ENCODE data around the gene TRHDE. TPM values are rescaled to one million over a fixed set of nuclear protein-coding genes. Genes with fewer than 3 reads are reported as not detected.
"Not testable (repeated sequence)": the region's sequence is repeated elsewhere in the genome, so short reads cannot be mapped to it uniquely, and the experiment has no call there.

The TRHDE gene
- total RNA-seq, 1 experiment from 2014 or later, result 0.26 TPM

DNA sequence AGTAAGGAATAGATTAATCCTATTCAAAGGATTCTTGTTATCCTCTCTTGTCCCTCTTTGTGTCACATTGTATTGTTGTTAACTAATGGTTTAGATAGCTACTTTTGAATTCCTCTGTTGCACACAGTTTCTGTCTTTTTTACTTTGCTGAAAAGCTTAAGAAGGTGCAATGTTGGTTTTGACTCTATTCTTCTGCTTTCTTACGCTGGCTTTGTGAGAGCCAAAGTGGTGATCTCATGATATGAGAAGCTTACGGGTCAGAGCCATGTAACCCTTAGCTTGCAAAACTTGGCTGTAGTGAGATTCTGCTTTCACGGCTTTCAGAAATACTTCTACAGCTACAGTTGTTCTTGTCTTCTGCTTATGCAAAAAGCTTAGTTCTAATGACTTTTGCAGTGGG is 239.7 kb downstream of the TRHDE start:
- H3K4me1 ChIP-seq, result no peaks in the 10 kb centered on the region; the same call in 1 of the 2 replicates
- no peaks in the 10 kb centered on the region for H3K36me3 ChIP-seq
- H3K4me3 ChIP-seq, result no peak overlapping the region
- no peaks in the 10 kb centered on the region for H3K9me3 ChIP-seq (replicated peaks)
- H3K27ac ChIP-seq, result no peak overlapping the region
- no peaks in the 10 kb centered on the region for H3K27me3 ChIP-seq
- DNase-seq, result no peak

DNA sequence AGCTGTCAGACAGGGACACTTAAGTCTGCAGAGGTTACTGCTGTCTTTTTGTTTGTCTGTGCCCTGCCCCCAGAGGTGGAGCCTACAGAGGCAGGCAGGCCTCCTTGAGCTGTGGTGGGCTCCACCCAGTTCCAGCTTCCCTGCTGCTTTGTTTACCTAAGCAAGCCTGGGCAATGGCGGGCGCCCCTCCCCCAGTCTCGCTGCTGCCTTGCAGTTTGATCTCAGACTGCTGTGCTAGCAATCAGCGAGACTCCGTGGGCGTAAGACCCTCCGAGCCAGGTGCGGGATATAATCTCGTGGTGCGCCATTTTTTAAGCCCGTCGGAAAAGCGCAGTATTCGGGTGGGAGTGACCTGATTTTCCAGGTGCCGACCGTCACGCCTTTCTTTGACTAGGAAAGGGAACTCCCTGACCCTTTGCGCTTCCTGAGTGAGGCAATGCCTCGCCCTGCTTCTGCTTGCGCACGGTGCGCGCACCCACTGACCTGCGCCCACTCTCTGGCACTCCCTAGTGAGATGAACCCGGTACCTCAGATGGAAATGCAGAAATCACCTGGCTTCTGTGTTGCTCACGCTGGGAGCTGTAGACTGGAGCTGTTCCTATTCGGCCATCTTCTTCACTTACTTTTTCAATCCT is 248.0 kb downstream of the TRHDE start:
- H3K27me3 ChIP-seq; H3K9me3 ChIP-seq (replicated peaks); H3K27ac ChIP-seq; H3K4me1 ChIP-seq; H3K36me3 ChIP-seq; H3K4me3 ChIP-seq; DNase-seq: not testable (repeated sequence)

DNA sequence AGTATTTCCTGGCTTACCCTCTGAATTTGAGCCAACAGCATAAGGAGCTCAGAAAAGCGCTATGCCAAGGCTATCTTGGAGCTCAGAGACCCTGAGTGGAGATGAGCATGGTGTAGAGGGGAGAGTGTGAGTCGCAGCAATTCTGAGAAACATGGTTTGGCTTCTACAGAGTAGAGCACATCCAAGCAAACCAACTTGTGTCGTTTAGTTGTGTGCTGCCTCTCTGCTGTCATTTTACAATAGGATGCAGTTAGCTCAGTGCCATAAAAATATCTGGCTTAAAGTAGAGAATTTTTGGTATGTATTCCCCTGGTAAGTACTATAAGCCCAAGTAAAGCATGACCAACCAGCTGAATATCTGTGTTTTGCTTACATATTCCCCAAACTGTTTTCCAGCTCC is 249.2 kb downstream of the TRHDE start:
- no peaks in the 10 kb centered on the region for H3K36me3 ChIP-seq
- no peak for DNase-seq
- H3K4me3 ChIP-seq, result no peak overlapping the region
- no peaks in the 10 kb centered on the region for H3K9me3 ChIP-seq (replicated peaks)
- no peaks in the 10 kb centered on the region for H3K4me1 ChIP-seq
- no peak overlapping the region for H3K27ac ChIP-seq
- H3K27me3 ChIP-seq, result no peaks in the 10 kb centered on the region

DNA sequence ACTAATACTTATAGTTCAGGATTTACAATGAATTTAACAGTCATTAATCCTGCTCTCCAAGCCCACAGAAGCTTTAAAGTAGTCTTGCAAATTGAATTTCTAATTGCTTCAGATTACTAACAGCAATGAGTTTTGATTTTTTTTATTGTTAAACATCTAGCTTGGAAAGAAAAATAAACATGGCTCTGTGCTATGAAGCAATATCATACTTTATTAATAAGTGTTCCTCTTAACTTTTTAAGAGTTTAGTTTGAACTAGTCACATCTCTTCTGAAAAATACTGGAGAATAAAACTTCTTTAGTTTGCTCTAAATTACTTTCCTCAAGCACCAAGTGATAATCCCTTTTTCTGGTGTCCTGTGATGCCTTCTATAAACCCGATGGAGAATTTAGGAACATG is 250.2 kb downstream of the TRHDE start:
- DNase-seq, result no peak
- H3K27ac ChIP-seq, result no peak overlapping the region
- H3K9me3 ChIP-seq (replicated peaks), result no peaks in the 10 kb centered on the region
- H3K4me1 ChIP-seq, result no peaks in the 10 kb centered on the region
- no peaks in the 10 kb centered on the region for H3K36me3 ChIP-seq
- H3K4me3 ChIP-seq, result no peak overlapping the region
- no peaks in the 10 kb centered on the region for H3K27me3 ChIP-seq

DNA sequence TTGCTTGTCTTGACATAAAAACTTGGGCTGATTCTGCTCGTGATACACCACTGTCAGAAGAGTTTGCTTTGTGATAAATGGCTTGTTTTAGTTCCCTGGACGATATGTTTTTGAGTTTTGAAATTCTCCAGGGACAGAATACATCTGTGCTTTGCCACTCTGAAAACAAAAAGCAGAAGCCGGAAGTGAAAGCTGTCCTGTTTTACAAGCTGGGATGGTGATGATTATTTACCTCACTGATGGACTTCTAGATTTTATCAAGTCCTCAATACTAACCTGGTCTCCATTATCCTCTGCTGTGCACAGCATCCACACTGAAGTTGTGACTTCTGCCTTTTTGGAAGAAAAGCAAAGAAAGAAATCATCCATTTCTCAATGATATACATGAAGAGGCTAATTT is 251.6 kb downstream of the TRHDE start:
- H3K27me3 ChIP-seq, result no peaks in the 10 kb centered on the region
- H3K27ac ChIP-seq, result no peak overlapping the region
- no peaks in the 10 kb centered on the region for H3K36me3 ChIP-seq
- no peaks in the 10 kb centered on the region for H3K4me1 ChIP-seq
- DNase-seq, result no peak
- H3K4me3 ChIP-seq, result no peak overlapping the region
- H3K9me3 ChIP-seq (replicated peaks), result no peaks in the 10 kb centered on the region

DNA sequence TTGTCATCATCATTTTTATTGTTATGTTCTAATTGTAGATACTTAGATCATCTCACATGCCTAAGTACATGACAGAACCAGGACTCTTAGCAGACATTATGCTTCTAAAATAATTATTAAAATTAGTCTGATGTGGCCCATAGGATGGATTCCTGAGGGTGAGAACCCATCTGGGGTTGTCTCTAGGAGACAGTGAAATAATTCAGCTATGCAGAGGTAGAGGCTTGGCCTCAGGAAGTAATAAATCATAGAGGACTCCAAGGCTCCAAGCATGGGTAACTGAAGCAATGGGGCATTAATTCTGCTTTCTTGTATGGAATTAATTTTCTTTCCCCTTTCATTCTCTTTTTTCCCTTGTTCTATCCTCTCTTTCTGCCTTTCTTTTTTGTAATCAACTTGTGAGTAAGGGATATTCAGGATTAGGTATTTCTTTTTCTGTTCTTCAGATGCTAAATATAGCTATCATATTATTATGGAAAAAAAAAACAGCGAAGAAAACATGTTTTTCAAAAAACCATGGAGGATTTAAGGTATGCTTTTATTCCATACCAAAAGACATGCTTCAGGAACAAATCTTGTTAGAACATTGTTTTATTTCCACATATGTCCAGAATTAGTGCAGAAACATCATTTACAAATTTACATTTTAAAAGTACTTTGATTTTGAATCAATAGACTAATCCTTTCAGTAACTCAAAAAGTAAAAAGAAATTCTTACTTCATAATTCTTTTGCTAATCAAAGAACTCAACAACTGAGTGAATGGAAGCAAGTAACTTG is 263.2 kb downstream of the TRHDE start:
- no peaks in the 10 kb centered on the region for H3K9me3 ChIP-seq (replicated peaks)
- H3K4me1 ChIP-seq, result no peaks in the 10 kb centered on the region
- DNase-seq, result no peak
- H3K4me3 ChIP-seq, result no peak overlapping the region
- H3K36me3 ChIP-seq, result no peaks in the 10 kb centered on the region
- no peaks in the 10 kb centered on the region for H3K27me3 ChIP-seq
- H3K27ac ChIP-seq, result no peak overlapping the region

DNA sequence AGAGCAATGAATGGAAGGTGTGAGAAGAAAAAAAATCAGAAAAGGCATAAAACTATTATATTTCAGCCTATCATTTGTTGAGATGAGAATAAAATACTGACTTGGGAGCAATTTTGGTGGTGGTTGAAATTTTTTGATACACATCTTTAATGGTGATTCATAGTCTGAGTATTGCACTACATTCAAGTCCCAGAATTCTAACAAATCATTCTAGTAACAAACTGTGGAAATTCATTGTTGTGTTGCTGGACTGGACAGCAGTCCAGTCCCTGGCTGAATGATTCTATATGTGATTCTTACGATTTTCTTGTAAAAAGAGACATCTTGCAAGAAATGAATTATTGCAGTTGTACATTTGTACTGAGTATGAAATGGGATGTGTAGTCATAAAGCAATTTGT is 268.6 kb downstream of the TRHDE start:
- no peak overlapping the region for H3K4me3 ChIP-seq
- no peak for DNase-seq
- no peaks in the 10 kb centered on the region for H3K36me3 ChIP-seq
- H3K4me1 ChIP-seq, result no peaks in the 10 kb centered on the region
- no peaks in the 10 kb centered on the region for H3K27me3 ChIP-seq
- no peak overlapping the region for H3K27ac ChIP-seq
- H3K9me3 ChIP-seq (replicated peaks), result no peaks in the 10 kb centered on the region

DNA sequence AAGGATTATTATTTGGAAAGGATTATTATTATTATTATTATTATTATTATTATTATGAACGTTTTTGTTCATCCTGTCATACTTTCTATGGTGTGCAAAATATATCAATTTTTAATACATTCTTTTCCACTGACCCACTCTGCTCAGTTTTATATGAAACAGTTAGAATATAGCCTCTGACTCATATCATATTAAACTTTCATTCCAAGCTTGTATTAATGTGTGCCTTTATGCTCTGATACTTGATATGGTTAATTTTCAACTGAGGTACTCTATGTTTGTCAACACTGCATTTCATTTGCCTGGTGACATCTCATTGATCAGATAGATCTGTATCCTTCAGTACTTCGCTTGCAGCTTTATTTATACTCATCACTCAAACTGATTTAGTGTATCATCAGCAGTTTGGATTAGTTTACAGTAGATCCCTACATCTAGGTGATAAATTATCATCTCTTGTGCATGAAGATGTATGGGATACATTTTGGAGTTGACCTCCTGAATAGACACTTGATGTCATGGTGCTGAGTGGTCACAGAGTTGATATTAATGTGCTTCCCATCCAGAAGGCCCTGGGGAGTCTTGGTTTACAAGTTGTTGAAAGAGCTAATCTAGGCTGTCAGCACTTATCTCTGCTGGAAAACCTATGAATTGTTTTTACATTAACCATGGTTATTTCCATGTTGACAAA is 271.8 kb downstream of the TRHDE start:
- no peak overlapping the region for H3K4me3 ChIP-seq
- H3K27me3 ChIP-seq, result no peaks in the 10 kb centered on the region
- no peaks in the 10 kb centered on the region for H3K36me3 ChIP-seq
- H3K27ac ChIP-seq, result no peak overlapping the region
- H3K9me3 ChIP-seq (replicated peaks), result no peaks in the 10 kb centered on the region
- no peaks in the 10 kb centered on the region for H3K4me1 ChIP-seq
- DNase-seq, result no peak

DNA sequence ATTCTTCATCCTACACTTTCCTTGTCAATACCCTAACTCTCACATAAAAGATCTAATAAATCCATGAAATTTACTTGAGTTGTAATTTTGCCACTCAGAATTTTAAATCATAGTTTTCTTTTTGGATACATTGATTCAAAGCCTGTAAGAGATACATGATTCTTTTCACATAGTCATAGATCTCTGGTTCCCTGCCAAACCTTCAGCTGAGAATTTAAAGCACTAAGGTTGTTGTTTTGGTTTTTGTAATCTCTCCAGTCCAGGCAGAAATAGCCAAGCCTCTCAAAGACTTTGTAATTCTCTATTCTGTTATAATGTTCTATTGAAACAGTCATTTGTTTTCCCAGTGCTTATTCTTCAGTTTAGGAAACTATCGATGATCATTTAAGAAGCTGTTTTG is 273.9 kb downstream of the TRHDE start:
- no peak for DNase-seq
- Histone ChIP-seq H3K4me3 (no peak overlapping the region), H3K4me1 (no peaks in the 10 kb centered on the region), H3K36me3 (no peaks in the 10 kb centered on the region), H3K27ac (no peak overlapping the region), H3K27me3 (no peaks in the 10 kb centered on the region), H3K9me3 (replicated peaks) (no peaks in the 10 kb centered on the region)

DNA sequence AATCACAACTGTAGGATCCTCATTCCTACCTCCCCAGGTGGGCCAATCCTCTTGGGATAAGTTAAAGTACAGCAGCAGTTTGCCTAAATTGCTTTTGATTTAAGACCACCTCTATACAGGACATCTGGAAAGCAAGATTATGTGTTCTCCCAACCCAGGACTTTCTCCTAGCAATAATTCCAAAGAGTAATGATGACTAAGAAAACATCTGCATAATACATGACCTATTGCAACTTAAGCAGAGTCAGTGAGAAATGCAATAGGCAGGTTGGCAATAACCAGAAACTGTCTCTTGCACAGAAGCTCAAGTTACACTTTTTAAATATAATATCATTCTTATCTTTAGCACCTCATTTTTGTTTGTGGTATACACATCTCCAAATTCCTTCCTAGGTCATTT is 275.4 kb downstream of the TRHDE start:
- Histone ChIP-seq H3K27me3 (no peaks in the 10 kb centered on the region), H3K4me1 (no peaks in the 10 kb centered on the region), H3K27ac (no peak overlapping the region), H3K9me3 (replicated peaks) (no peaks in the 10 kb centered on the region), H3K36me3 (no peaks in the 10 kb centered on the region), H3K4me3 (no peak overlapping the region)
- no peak for DNase-seq

DNA sequence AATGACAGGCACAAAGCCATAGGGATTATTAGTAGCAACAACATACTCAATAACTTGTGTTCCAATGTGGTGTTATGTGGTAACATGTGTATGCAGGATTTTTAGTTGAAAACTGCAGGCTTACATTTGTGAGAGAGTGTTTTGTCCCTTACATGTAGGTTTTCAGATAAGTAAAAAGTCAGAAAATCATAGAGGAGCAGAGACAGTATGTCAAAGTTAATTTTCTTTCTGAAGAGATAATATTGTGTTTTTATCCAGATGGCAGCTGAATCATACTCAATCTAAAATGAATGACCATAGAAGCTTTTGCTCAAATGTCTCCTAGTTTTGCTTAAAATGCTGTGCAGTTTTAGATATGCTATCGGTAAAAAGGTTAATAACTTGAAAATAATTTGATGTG is 277.0 kb downstream of the TRHDE start:
- H3K4me1 ChIP-seq, result no peaks in the 10 kb centered on the region
- H3K4me3 ChIP-seq, result no peak overlapping the region
- no peak for DNase-seq
- no peaks in the 10 kb centered on the region for H3K9me3 ChIP-seq (replicated peaks)
- H3K27me3 ChIP-seq, result no peaks in the 10 kb centered on the region
- no peaks in the 10 kb centered on the region for H3K36me3 ChIP-seq
- H3K27ac ChIP-seq, result no peak overlapping the region

DNA sequence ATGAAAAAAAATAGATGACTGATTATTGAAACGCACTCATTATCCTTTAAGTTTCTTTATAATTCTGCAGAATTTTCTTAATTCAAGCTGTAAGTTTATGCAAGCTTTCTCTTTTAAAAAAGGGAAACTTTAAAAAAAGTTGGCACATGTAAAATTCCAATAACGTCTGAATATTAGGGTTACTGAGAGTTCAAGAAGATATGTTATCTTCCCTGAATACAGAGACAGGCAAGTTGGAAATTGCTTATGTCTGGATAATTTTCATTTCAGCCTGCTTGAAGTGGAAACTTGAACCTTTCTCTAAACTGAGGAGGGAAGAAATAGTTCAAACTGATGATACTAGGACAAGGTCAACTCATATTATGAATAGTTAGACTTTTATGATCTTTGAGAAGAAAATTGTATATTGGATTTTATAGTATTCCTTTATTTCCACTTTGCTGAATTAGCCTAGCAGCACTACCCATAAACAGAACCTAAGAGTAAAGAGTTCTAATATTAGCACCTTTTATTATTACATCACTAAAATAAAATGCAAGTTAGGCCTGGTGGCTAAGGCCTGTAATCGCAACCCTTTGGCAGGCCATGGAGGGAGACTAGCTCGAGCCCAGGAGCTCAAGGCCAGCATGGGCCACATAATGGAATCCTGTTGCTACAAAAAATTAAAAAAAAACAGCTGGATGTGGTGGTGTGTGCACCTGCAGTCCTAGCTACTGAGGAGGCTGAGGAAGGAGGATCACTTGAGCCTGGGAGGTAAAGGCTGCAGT is 288.0 kb downstream of the TRHDE start:
- Histone ChIP-seq H3K9me3 (replicated peaks) (no peaks in the 10 kb centered on the region), H3K36me3 (no peaks in the 10 kb centered on the region), H3K4me3 (no peak overlapping the region), H3K27me3 (no peaks in the 10 kb centered on the region), H3K27ac (no peak overlapping the region), H3K4me1 (no peaks in the 10 kb centered on the region)
- no peak for DNase-seq

DNA sequence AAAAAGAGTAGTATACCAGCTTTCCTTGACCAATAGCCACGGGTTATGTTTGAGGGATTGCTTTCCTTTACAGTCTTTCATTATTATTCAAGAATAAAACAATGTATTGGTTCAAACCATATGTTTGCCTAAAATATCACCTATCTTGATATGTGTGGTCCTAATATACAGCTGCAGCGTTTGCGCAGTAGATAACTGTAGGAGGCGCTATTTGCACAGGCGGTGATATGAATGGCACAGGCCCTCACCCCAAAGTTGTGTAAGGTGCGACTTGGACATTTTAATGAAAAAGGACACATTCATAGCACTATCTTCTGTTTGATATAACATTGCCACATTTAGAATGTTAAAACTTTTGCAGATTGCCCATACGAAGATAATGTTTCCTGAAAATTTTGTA is 298.4 kb downstream of the TRHDE start:
- DNase-seq, result peak in 1 of 2 experiments; percentile 28
- H3K27ac ChIP-seq, result no peak overlapping the region

DNA sequence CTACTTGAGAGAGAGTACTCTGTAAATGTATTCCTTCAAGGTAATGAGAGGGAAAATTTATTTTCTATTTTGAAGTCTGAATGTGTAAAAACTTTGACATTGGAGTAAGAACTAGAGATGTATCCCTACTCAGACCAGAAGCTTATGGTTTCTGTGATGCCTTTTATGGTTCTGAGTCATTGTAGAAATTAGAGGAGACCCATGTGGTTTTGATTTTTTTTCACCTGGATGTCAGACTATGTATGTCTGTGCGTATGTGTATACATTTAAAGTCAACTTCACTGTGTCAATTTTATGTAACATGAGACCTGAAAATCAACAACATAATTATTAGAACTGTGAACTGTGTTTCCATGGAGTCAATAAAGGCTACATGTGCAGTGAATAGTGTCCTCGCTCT is 302.0 kb downstream of the TRHDE start:
- Histone ChIP-seq H3K27me3 (no peaks in the 10 kb centered on the region), H3K27ac (no peak overlapping the region), H3K4me3 (no peak overlapping the region), H3K4me1 (no peaks in the 10 kb centered on the region), H3K9me3 (replicated peaks) (no peaks in the 10 kb centered on the region), H3K36me3 (no peaks in the 10 kb centered on the region)
- no peak for DNase-seq

More for the DNA sequence above, 298.4 kb downstream of the TRHDE start:
- no peaks in the 10 kb centered on the region for H3K9me3 ChIP-seq (replicated peaks)
- no peaks in the 10 kb centered on the region for H3K4me1 ChIP-seq
- H3K27me3 ChIP-seq, result no peaks in the 10 kb centered on the region
- no peaks in the 10 kb centered on the region for H3K36me3 ChIP-seq
- no peak overlapping the region for H3K4me3 ChIP-seq

DNA sequence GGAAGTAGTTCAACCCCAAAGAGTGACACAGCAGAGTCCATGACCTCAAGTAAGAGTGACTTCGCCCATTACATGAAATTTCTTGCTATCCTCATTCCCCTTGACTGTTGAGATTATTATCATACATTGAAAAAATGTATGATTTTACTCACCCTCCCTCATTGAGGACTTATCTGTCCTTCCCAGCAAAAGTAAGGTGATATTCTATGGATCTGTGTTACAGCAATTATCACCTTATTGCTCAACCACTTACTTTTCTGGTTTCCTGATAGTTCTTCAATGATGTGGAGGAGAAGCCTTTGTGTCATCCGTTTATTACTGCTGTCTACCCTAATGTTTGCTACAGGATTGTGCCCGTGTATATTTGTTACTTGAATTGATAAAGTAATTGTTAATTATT is 306.2 kb downstream of the TRHDE start:
- Histone ChIP-seq H3K36me3 (no peaks in the 10 kb centered on the region), H3K27ac (no peak overlapping the region), H3K27me3 (no peaks in the 10 kb centered on the region), H3K4me3 (no peak overlapping the region), H3K4me1 (no peaks in the 10 kb centered on the region), H3K9me3 (replicated peaks) (no peaks in the 10 kb centered on the region)
- no peak for DNase-seq
